Natural killer cell (primary cell): ENCODE results near the gene PLAAT2. TPM values are rescaled to one million over a fixed set of nuclear protein-coding genes. Genes with fewer than 3 reads are reported as not detected.
"Not testable (repeated sequence)": the region's sequence is repeated elsewhere in the genome, so short reads cannot be mapped to it uniquely, and the experiment has no call there.

ENCODE experiments used
- ATAC-seq, 3 donors: fragments of 150-1000 bp in 2 of 3; fragments of 200-7000 bp in 1 of 3; cut with Tn5 transposase; 1 replicate in 1 of 3; 2 replicates in 2 of 3; pipeline ENCODE4 v1.10.0; 2021; ENCODE audit warnings: mild to moderate bottlenecking in 2 of 3, moderate library complexity in 2 of 3
- DNase-seq, 2 donors: peaks; one replicate each; pipeline versions ENCODE4 v3.0.0 to v3.0.0-alpha.2; 2013 to 2021; ENCODE audit warnings: mixed read lengths in 1 of 2
- H3K27ac ChIP-seq: one replicate; pipeline ENCODE4 v1.5.1; 2013; ENCODE audit warnings: mild to moderate bottlenecking, low read length
- H3K27me3 ChIP-seq: one replicate; pipeline ENCODE4 v1.6.1; 2013; ENCODE audit warnings: low read length; ENCODE audit not compliant: control insufficient read depth, insufficient read depth
- H3K36me3 ChIP-seq: one replicate; pipeline ENCODE4 v1.6.1; 2013; ENCODE audit warnings: low read length; ENCODE audit not compliant: control insufficient read depth, insufficient read depth
- H3K4me1 ChIP-seq: one replicate; pipeline ENCODE4 v1.6.1; 2013; ENCODE audit warnings: low read length; ENCODE audit not compliant: control insufficient read depth, insufficient read depth
- H3K4me3 ChIP-seq: one replicate; pipeline ENCODE4 v1.5.1; 2013; ENCODE audit warnings: low read length
- H3K9me3 ChIP-seq: one replicate; pipeline ENCODE4 v1.6.1; 2013; ENCODE audit warnings: low read length; ENCODE audit not compliant: control insufficient read depth, insufficient read depth
- H3K27ac Mint-ChIP-seq, 2 donors: one replicate each; pipeline ENCODE4 v1.8.0; 2022; ENCODE audit warnings: mild to moderate bottlenecking in 2 of 2, mixed read lengths in 2 of 2, moderate library complexity in 1 of 2
- H3K27me3 Mint-ChIP-seq, 2 donors: one replicate each; pipeline ENCODE4 v1.8.0; 2022; ENCODE audit warnings: low read depth in 2 of 2, mixed read lengths in 2 of 2
- H3K36me3 Mint-ChIP-seq: one replicate; pipeline ENCODE4 v1.8.0; 2022; ENCODE audit warnings: mixed read lengths
- H3K4me1 Mint-ChIP-seq, 2 donors: one replicate each; pipeline ENCODE4 v1.8.0; 2022; ENCODE audit warnings: mixed read lengths in 2 of 2
- H3K4me3 Mint-ChIP-seq: one replicate; pipeline ENCODE4 v1.8.0; 2022; ENCODE audit warnings: mild to moderate bottlenecking, moderate library complexity, mixed read lengths
- H3K9me3 Mint-ChIP-seq, 2 donors: one replicate each; pipeline ENCODE4 v1.8.0; 2022; ENCODE audit warnings: mixed read lengths in 2 of 2
- CTCF ChIP-seq: fragments of 200-600 bp; IDR thresholded peaks from one replicate; pipeline ENCODE4 v1.8.0; 2022; ENCODE audit warnings: antibody characterized with exemption
- WGBS: methylation state at CpG from one replicate; pipeline ENCODE4 v1.1.7; 2013; ENCODE audit warnings: missing lambda C conversion rate; ENCODE audit not compliant: insufficient coverage; 5-methylcytosine and 5-hydroxymethylcytosine counted together
- intact Hi-C: fragments of 100-400 bp; cut with micrococcal nuclease; formaldehyde crosslinking; loops from one replicate; pipeline ENCODE4 v1.14.2; 2022
- total RNA-seq, 4 donors: library from RNA; stranded (reverse); fragments of 120-200 nt in 1 of 4; gene quantifications; one replicate each; pipeline versions ENCODE4 v1.2.3 to v1.2.4, GENCODE V29; 2013 to 2022

Gene PLAAT2
- total RNA-seq, 3 donors from 2014 or later (not counting 1 experiment from before 2014, with no cell fraction given) = 1.6 to 5.6 (median 4.6) TPM

GRCh38 chr11:63532117-63532516 lies 31.1 kb downstream of the PLAAT2 start:
- peak overlapping the region; percentile 68 for H3K27ac ChIP-seq
- H3K4me3 Mint-ChIP-seq = peak overlapping the region; percentile 70
- no peak overlapping the region for H3K4me3 ChIP-seq
- H3K27ac Mint-ChIP-seq = peak overlapping the region; percentile 93 to 97
- no peak for TF ChIP-seq CTCF
- peaks cover 53% of the 10 kb centered on the region for H3K4me1 ChIP-seq
- no peaks in the 10 kb centered on the region for H3K36me3 ChIP-seq
- no peaks in the 10 kb centered on the region for H3K36me3 Mint-ChIP-seq
- no peaks in the 10 kb centered on the region for H3K27me3 Mint-ChIP-seq
- no peak for DNase-seq
- 83% methylated on average over 2 of the region's 2 CpGs for WGBS
- H3K9me3 ChIP-seq = no peaks in the 10 kb centered on the region
- H3K9me3 Mint-ChIP-seq = no peaks in the 10 kb centered on the region
- peaks cover 71 to 73% of the 10 kb centered on the region in 2 donors for H3K4me1 Mint-ChIP-seq
- H3K27me3 ChIP-seq = no peaks in the 10 kb centered on the region
- no peak for ATAC-seq
- intact Hi-C loops = no loop called here

GRCh38 chr11:63531074-63531792 lies 31.9 kb downstream of the PLAAT2 start:
- not testable (repeated sequence) for H3K4me3 ChIP-seq
- WGBS = no CpG with 5 or more reads among the region's 6 CpGs

GRCh38 chr11:63530021-63530420 lies 33.2 kb downstream of the PLAAT2 start:
- no peaks in the 10 kb centered on the region for H3K36me3 Mint-ChIP-seq
- TF ChIP-seq CTCF = no peak
- Histone ChIP-seq H3K36me3 (no peaks in the 10 kb centered on the region), H3K4me3 (no peak overlapping the region), H3K4me1 (peaks cover 35% of the 10 kb centered on the region), H3K9me3 (no peaks in the 10 kb centered on the region), H3K27ac (no peak overlapping the region), H3K27me3 (no peaks in the 10 kb centered on the region)
- H3K9me3 Mint-ChIP-seq = no peaks in the 10 kb centered on the region
- peaks cover 52 to 53% of the 10 kb centered on the region in 2 donors for H3K4me1 Mint-ChIP-seq
- no peak overlapping the region for H3K4me3 Mint-ChIP-seq
- intact Hi-C loops = no loop called here
- H3K27ac Mint-ChIP-seq = peak overlapping the region; percentile 12
- 96% methylated on average over 2 of the region's 2 CpGs for WGBS
- no peak for ATAC-seq
- H3K27me3 Mint-ChIP-seq = no peaks in the 10 kb centered on the region
- no peak for DNase-seq

More at GRCh38 chr11:63531074-63531792, 31.9 kb downstream of the PLAAT2 start:
- not testable (repeated sequence) for H3K27me3 Mint-ChIP-seq, H3K9me3 ChIP-seq, H3K36me3 Mint-ChIP-seq, H3K9me3 Mint-ChIP-seq, H3K27me3 ChIP-seq, H3K36me3 ChIP-seq
- Mint-ChIP-seq H3K27ac (peak overlapping the region; percentile 93 to 97), H3K4me1 (peaks cover 64 to 65% of the 10 kb centered on the region in 2 donors), H3K4me3 (peak overlapping the region; percentile 70)
- intact Hi-C loops = loop anchor here (1.0 kb wide), 3 partner anchors 22 to 52 kb away; no protein-coding TSS in a partner anchor
- Histone ChIP-seq H3K4me1 (peaks cover 47% of the 10 kb centered on the region), H3K27ac (peak overlapping the region; percentile 68)
- DNase-seq (peak; percentile 56 to 89), ATAC-seq (peak; percentile 87 to 95 (median 94))

GRCh38 chr11:63529373-63529772 lies 33.8 kb downstream of the PLAAT2 start:
- H3K4me3 ChIP-seq, H3K27me3 Mint-ChIP-seq, DNase-seq, H3K9me3 Mint-ChIP-seq, H3K36me3 Mint-ChIP-seq, ATAC-seq, intact Hi-C loops, H3K27me3 ChIP-seq, H3K36me3 ChIP-seq, H3K4me3 Mint-ChIP-seq, H3K9me3 ChIP-seq, H3K27ac ChIP-seq: not testable (repeated sequence)
- Mint-ChIP-seq H3K4me1 (peaks cover 48% of the 10 kb centered on the region in 2 donors), H3K27ac (peak overlapping the region; percentile 12)
- 91% methylated on average over 6 of the region's 6 CpGs for WGBS
- peaks cover 29% of the 10 kb centered on the region for H3K4me1 ChIP-seq

GRCh38 chr11:63528729-63529278 lies 34.4 kb downstream of the PLAAT2 start:
- 100% methylated on average over 1 of the region's 3 CpGs for WGBS
- intact Hi-C loops, DNase-seq, H3K27me3 Mint-ChIP-seq, H3K36me3 Mint-ChIP-seq, H3K4me3 ChIP-seq, H3K27me3 ChIP-seq, H3K27ac ChIP-seq, ATAC-seq, H3K9me3 Mint-ChIP-seq, H3K9me3 ChIP-seq, H3K36me3 ChIP-seq, H3K4me3 Mint-ChIP-seq: not testable (repeated sequence)
- H3K4me1 Mint-ChIP-seq = peaks cover 42% of the 10 kb centered on the region in 2 donors
- peak overlapping the region in 1 of 2 donors; percentile 12 for H3K27ac Mint-ChIP-seq
- H3K4me1 ChIP-seq = peaks cover 23% of the 10 kb centered on the region

- DNase-seq, intact Hi-C loops, H3K27ac ChIP-seq, H3K4me3 ChIP-seq, H3K36me3 Mint-ChIP-seq, H3K4me3 Mint-ChIP-seq, H3K9me3 ChIP-seq, H3K27ac Mint-ChIP-seq, H3K27me3 Mint-ChIP-seq, H3K27me3 ChIP-seq, H3K36me3 ChIP-seq, ATAC-seq, H3K9me3 Mint-ChIP-seq: not testable (repeated sequence)
- H3K4me1 Mint-ChIP-seq = peaks cover 35 to 36% of the 10 kb centered on the region in 2 donors
- WGBS = 86% methylated on average over 1 of the region's 11 CpGs
- H3K4me1 ChIP-seq = peaks cover 18% of the 10 kb centered on the region
Observed at GRCh38 chr11:63528156-63528555, 35.0 kb downstream of the PLAAT2 start.
